ENCODE results near the gene EPB41L4B. TPM values are rescaled to one million over a fixed set of nuclear protein-coding genes. Genes with fewer than 3 reads are reported as not detected.

EPB41L4B gene
- total and polyA plus RNA-seq, 2 donors from 2014 or later = 6.5 to 7.7 TPM

- Histone ChIP-seq H3K27ac (ENCODE audit: low read depth in 2 of 2, low read length in 2 of 2) (no peak overlapping the region), H3K4me1 (ENCODE audit: control insufficient read depth in 2 of 3, insufficient read depth in 2 of 3, low read depth in 1 of 3, low read length in 3 of 3) (no peaks in the 10 kb centered on the region), H3K36me3 (ENCODE audit: control insufficient read depth in 2 of 3, insufficient read depth in 3 of 3, low read length in 3 of 3) (no peaks in the 10 kb centered on the region), H3K9me3 (ENCODE audit: control insufficient read depth in 2 of 3, insufficient read depth in 1 of 3, low read length in 3 of 3) (no peaks in the 10 kb centered on the region), H3K9ac (ENCODE audit: low read length in 3 of 3) (no peak overlapping the region), H3K4me3 (ENCODE audit: low read length in 3 of 3) (no peak overlapping the region), H3K27me3 (ENCODE audit: control insufficient read depth, insufficient read depth, low read length) (no peaks in the 10 kb centered on the region)
- FAIRE-seq = no peak
- DNase-seq = no peak
- TF ChIP-seq, protein P1, sequence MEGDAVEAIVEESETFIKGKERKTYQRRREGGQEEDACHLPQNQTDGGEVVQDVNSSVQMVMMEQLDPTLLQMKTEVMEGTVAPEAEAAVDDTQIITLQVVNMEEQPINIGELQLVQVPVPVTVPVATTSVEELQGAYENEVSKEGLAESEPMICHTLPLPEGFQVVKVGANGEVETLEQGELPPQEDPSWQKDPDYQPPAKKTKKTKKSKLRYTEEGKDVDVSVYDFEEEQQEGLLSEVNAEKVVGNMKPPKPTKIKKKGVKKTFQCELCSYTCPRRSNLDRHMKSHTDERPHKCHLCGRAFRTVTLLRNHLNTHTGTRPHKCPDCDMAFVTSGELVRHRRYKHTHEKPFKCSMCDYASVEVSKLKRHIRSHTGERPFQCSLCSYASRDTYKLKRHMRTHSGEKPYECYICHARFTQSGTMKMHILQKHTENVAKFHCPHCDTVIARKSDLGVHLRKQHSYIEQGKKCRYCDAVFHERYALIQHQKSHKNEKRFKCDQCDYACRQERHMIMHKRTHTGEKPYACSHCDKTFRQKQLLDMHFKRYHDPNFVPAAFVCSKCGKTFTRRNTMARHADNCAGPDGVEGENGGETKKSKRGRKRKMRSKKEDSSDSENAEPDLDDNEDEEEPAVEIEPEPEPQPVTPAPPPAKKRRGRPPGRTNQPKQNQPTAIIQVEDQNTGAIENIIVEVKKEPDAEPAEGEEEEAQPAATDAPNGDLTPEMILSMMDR (IDR thresholded peaks at IDR 0.05; ENCODE audit: borderline replicate concordance, extremely low read depth, insufficient read depth) = no peak
- intact Hi-C loops (cut with DNase I) = loop anchor here (10.0 kb wide), 1 partner anchor 74 kb away; no protein-coding TSS in a partner anchor
Measured at GRCh38 chr9:109241207-109241606, 79.7 kb downstream of the EPB41L4B start.

GRCh38 chr9:109239240-109239639 lies 81.6 kb downstream of the EPB41L4B start:
- Histone ChIP-seq H3K27me3 (ENCODE audit: control insufficient read depth, insufficient read depth, low read length) (no peaks in the 10 kb centered on the region), H3K4me3 (ENCODE audit: low read length in 3 of 3) (no peak overlapping the region), H3K27ac (ENCODE audit: low read depth in 2 of 2, low read length in 2 of 2) (no peak overlapping the region), H3K9me3 (ENCODE audit: control insufficient read depth in 2 of 3, insufficient read depth in 1 of 3, low read length in 3 of 3) (no peaks in the 10 kb centered on the region), H3K9ac (ENCODE audit: low read length in 3 of 3) (no peak overlapping the region), H3K36me3 (ENCODE audit: control insufficient read depth in 2 of 3, insufficient read depth in 3 of 3, low read length in 3 of 3) (no peaks in the 10 kb centered on the region), H3K4me1 (ENCODE audit: control insufficient read depth in 2 of 3, insufficient read depth in 2 of 3, low read depth in 1 of 3, low read length in 3 of 3) (no peaks in the 10 kb centered on the region)
- DNase-seq = no peak
- TF ChIP-seq, protein P1 (IDR thresholded peaks at IDR 0.05; ENCODE audit: borderline replicate concordance, extremely low read depth, insufficient read depth) = no peak
- intact Hi-C loops (cut with DNase I) = no loop called here
- no peak for FAIRE-seq

GRCh38 chr9:109238655-109239054 lies 82.2 kb downstream of the EPB41L4B start:
- DNase-seq (no peak), FAIRE-seq (no peak)
- Histone ChIP-seq H3K9me3 (ENCODE audit: control insufficient read depth in 2 of 3, insufficient read depth in 1 of 3, low read length in 3 of 3) (no peaks in the 10 kb centered on the region), H3K27ac (ENCODE audit: low read depth in 2 of 2, low read length in 2 of 2) (no peak overlapping the region), H3K4me1 (ENCODE audit: control insufficient read depth in 2 of 3, insufficient read depth in 2 of 3, low read depth in 1 of 3, low read length in 3 of 3) (no peaks in the 10 kb centered on the region), H3K4me3 (ENCODE audit: low read length in 3 of 3) (no peak overlapping the region), H3K27me3 (ENCODE audit: control insufficient read depth, insufficient read depth, low read length) (no peaks in the 10 kb centered on the region), H3K9ac (ENCODE audit: low read length in 3 of 3) (no peak overlapping the region), H3K36me3 (ENCODE audit: control insufficient read depth in 2 of 3, insufficient read depth in 3 of 3, low read length in 3 of 3) (no peaks in the 10 kb centered on the region)
- intact Hi-C loops (cut with DNase I) = no loop called here
- TF ChIP-seq, protein P1 (IDR thresholded peaks at IDR 0.05; ENCODE audit: borderline replicate concordance, extremely low read depth, insufficient read depth) = no peak

- TF ChIP-seq, protein P1 (IDR thresholded peaks at IDR 0.05; ENCODE audit: borderline replicate concordance, extremely low read depth, insufficient read depth) = no peak
- Histone ChIP-seq H3K4me3 (ENCODE audit: low read length in 3 of 3) (no peak overlapping the region), H3K36me3 (ENCODE audit: control insufficient read depth in 2 of 3, insufficient read depth in 3 of 3, low read length in 3 of 3) (no peaks in the 10 kb centered on the region), H3K27ac (ENCODE audit: low read depth in 2 of 2, low read length in 2 of 2) (no peak overlapping the region), H3K4me1 (ENCODE audit: control insufficient read depth in 2 of 3, insufficient read depth in 2 of 3, low read depth in 1 of 3, low read length in 3 of 3) (no peaks in the 10 kb centered on the region), H3K9ac (ENCODE audit: low read length in 3 of 3) (no peak overlapping the region), H3K27me3 (ENCODE audit: control insufficient read depth, insufficient read depth, low read length) (no peaks in the 10 kb centered on the region), H3K9me3 (ENCODE audit: control insufficient read depth in 2 of 3, insufficient read depth in 1 of 3, low read length in 3 of 3) (no peaks in the 10 kb centered on the region)
- no peak for DNase-seq
- intact Hi-C loops (cut with DNase I) = no loop called here
- FAIRE-seq = no peak
Measured at GRCh38 chr9:109238125-109238524, 82.7 kb downstream of the EPB41L4B start.

Data from kidney (tissue), 14 donors.